Parathyroid adenoma (tissue), 2 donors: ENCODE measurements around the gene STK32C.

ENCODE experiments used
- H2AFZ ChIP-seq: fragments of 300-600 bp; sonication (generic); one replicate; pipeline ENCODE4 v1.7.0; 2017; ENCODE audit warnings: antibody characterized with exemption, mild to moderate bottlenecking
- H3K27ac ChIP-seq: fragments of 300-600 bp; sonication (generic); one replicate; pipeline ENCODE4 v1.7.0; 2017
- H3K27me3 ChIP-seq: fragments of 300-600 bp; sonication (generic); one replicate; pipeline ENCODE4 v1.7.0; 2017; ENCODE audit warnings: low read length; ENCODE audit not compliant: control insufficient read depth, insufficient read depth
- H3K36me3 ChIP-seq: fragments of 300-600 bp; sonication (generic); one replicate; pipeline ENCODE4 v1.7.0; 2017; ENCODE audit warnings: low read length; ENCODE audit not compliant: control insufficient read depth, insufficient read depth
- H3K4me1 ChIP-seq: fragments of 300-600 bp; sonication (generic); one replicate; pipeline ENCODE4 v1.7.0; 2017; ENCODE audit warnings: control low read depth
- H3K4me2 ChIP-seq: fragments of 300-600 bp; sonication (generic); one replicate; pipeline ENCODE4 v1.7.0; 2017; ENCODE audit warnings: low read length
- H3K4me3 ChIP-seq: fragments of 300-600 bp; sonication (generic); one replicate; pipeline ENCODE4 v1.7.0; 2017; ENCODE audit warnings: low read depth, low read length
- H3K79me2 ChIP-seq: fragments of 300-600 bp; sonication (generic); one replicate; pipeline ENCODE4 v1.7.0; 2017; ENCODE audit warnings: control low read depth
- H3K9ac ChIP-seq: fragments of 300-600 bp; sonication (generic); one replicate; pipeline ENCODE4 v1.7.0; 2017; ENCODE audit warnings: mild to moderate bottlenecking
- H3K9me3 ChIP-seq: fragments of 300-600 bp; sonication (generic); one replicate; pipeline ENCODE4 v1.7.0; 2017; ENCODE audit warnings: low read length; ENCODE audit not compliant: control insufficient read depth
- CTCF ChIP-seq: fragments of 300-600 bp; sonication (generic); IDR thresholded peaks from one replicate; pipeline ENCODE4 v1.7.0; 2017; ENCODE audit warnings: antibody characterized with exemption, mild to moderate bottlenecking
- donor health status: primary hyperparathyroidism.

Gene STK32C

GRCh38 chr10:132307823-132308586 is at the start of gene STK32C:
STK32C (minus strand) TSS chr10:132307950; CDS start chr10:132307833, 117 bp downstream.
- Histone ChIP-seq H3K36me3 (no peaks in the 10 kb centered on the region), H3K27me3 (no peaks in the 10 kb centered on the region), H3K4me3 (peak within 1 kb of the TSS; percentile 69), H3K27ac (peak within 1 kb of the TSS; percentile 76), H3K79me2 (peaks cover 3% of the 10 kb centered on the region), H3K4me1 (peaks cover 2% of the 10 kb centered on the region), H2AFZ (peak within 1 kb of the TSS; percentile 92), H3K9me3 (no peaks in the 10 kb centered on the region), H3K4me2 (peak within 1 kb of the TSS; percentile 86), H3K9ac (no peak within 1 kb of the TSS)
- no peak for TF ChIP-seq CTCF

DNA sequence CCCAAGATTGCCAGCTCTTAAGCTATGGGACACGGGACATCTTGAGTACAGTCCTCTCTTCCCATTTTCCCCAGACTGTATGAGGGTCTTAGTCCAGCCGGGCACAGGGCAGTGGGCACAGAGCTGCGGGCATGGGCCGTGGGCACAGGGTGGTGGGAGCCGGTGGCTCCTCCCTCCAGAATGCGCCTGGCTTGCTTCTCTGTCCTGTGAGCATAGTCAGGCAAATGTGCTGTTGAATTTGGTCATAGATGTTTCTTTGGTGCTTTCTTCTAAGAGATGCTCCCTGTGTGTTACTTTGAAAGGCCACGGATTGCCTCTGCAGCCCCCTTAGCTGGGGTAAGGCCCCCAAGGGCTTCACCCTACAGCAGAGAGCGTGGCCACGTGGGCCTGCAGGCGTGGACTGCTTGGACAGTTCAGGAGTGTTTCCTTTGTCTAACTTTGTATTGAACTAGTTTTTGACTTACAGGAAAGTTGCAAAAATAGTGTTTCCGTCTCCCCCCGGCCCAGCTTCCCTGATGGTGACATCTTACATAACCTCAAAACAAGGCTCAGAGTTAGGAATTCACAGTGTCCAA is 49.0 kb upstream of the STK32C start:
- Histone ChIP-seq H3K9me3 (no peaks in the 10 kb centered on the region), H3K36me3 (no peaks in the 10 kb centered on the region)

DNA sequence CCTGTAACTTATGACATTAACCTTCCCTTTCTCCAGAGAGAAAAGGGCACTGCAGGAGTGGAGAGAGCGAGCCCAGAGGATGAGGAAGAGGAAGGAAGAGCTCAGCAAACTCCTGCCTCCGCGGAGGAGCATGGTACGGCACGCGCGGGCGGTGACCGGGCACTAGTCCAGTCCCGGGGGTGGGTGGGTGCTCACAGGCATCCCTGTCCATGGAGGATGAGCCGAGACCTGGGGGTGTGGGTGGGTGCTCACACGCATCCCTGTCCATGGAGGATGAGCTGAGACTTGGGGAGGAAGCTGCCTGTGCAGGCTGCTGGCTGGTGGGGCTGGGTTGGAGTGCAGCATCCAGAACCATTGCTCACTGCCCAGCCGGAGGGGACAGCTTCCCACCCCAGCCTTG is 48.0 kb upstream of the STK32C start:
- Histone ChIP-seq H3K4me2 (no peak overlapping the region), H2AFZ (no peak overlapping the region), H3K9ac (no peak overlapping the region), H3K9me3 (no peaks in the 10 kb centered on the region), H3K79me2 (peaks cover 6% of the 10 kb centered on the region), H3K36me3 (no peaks in the 10 kb centered on the region), H3K4me3 (no peak overlapping the region), H3K27me3 (no peaks in the 10 kb centered on the region), H3K27ac (no peak overlapping the region), H3K4me1 (no peaks in the 10 kb centered on the region)
- TF ChIP-seq CTCF: no peak

More for the DNA sequence above, 49.0 kb upstream of the STK32C start:
- no peak for TF ChIP-seq CTCF
- Histone ChIP-seq H3K4me1 (no peaks in the 10 kb centered on the region), H2AFZ (no peak overlapping the region), H3K4me3 (no peak overlapping the region), H3K27me3 (no peaks in the 10 kb centered on the region), H3K4me2 (no peak overlapping the region), H3K27ac (no peak overlapping the region), H3K9ac (no peak overlapping the region), H3K79me2 (peaks cover 6% of the 10 kb centered on the region)

- Histone ChIP-seq H3K27ac (no peak overlapping the region), H3K4me1 (no peaks in the 10 kb centered on the region), H3K4me3 (no peak overlapping the region), H3K79me2 (peaks cover 6% of the 10 kb centered on the region), H2AFZ (no peak overlapping the region), H3K4me2 (no peak overlapping the region), H3K36me3 (no peaks in the 10 kb centered on the region), H3K9ac (no peak overlapping the region), H3K27me3 (no peaks in the 10 kb centered on the region), H3K9me3 (no peaks in the 10 kb centered on the region)
- no peak for TF ChIP-seq CTCF
Measured at GRCh38 chr10:132355297-132355696, 47.5 kb upstream of the STK32C start.
